SKM-1 (cell line): ENCODE results near the gene DHRS11.

Source experiments
- DNase-seq: peaks from one replicate; lab custom pipeline; 2025; ENCODE audit not compliant: unreplicated experiment; lab: John Stamatoyannopoulos, UW

Gene DHRS11

GRCh38 chr17:36650096-36650775, 58.6 kb downstream of the DHRS11 start:
- DNase-seq = no peak
